GM06990 (cell line): ENCODE results near the gene DNAL4.

ENCODE experiments used
- DNase-seq: peaks from one replicate; pipeline ENCODE4 v3.0.0-alpha.2; 2011; ENCODE audit not compliant: insufficient read length; ENCODE audit errors: extremely low read depth
- H3K27me3 ChIP-seq: replicated peaks from 2 replicates; pipeline ENCODE4 v1.6.0; 2011; ENCODE audit warnings: low read length; ENCODE audit not compliant: control insufficient read depth, insufficient read depth
- H3K36me3 ChIP-seq: 2 replicates; pipeline ENCODE4 v1.5.1; 2011; ENCODE audit warnings: low read length; ENCODE audit not compliant: control insufficient read depth, insufficient read depth
- H3K4me3 ChIP-seq: replicated peaks from 2 replicates; pipeline ENCODE4 v1.5.1; 2011; ENCODE audit warnings: low read depth, mild to moderate bottlenecking, control low read depth, low read length
- CTCF ChIP-seq: IDR thresholded peaks from 2 replicates; pipeline ENCODE4 v1.5.1; 2011; ENCODE audit warnings: low read length, control low read depth, mild to moderate bottlenecking, inconsistent platforms; ENCODE audit not compliant: insufficient read depth, poor library complexity, severe bottlenecking

Gene DNAL4

DNA sequence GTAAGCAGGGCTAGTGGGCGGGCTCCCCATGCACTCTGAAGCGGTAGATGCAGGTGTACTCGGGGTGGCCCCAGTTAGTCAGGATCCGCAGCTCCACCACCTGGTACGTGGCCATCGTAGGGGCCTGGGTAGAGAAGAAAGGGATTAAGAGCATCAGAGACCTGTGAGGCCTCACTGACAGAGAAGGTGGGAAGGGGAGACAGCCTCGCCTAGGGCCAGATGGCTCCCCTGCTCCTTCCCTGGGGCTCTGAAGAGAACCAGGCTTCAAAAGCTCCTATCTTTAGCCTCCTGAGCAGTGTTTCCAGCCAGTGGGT is 57.7 kb downstream of the DNAL4 start:
- no peak for TF ChIP-seq CTCF
- no peak overlapping the region for H3K4me3 ChIP-seq
- H3K27me3 ChIP-seq: no peaks in the 10 kb centered on the region
- H3K36me3 ChIP-seq: peaks cover 63% of the 10 kb centered on the region
- no peak for DNase-seq

DNA sequence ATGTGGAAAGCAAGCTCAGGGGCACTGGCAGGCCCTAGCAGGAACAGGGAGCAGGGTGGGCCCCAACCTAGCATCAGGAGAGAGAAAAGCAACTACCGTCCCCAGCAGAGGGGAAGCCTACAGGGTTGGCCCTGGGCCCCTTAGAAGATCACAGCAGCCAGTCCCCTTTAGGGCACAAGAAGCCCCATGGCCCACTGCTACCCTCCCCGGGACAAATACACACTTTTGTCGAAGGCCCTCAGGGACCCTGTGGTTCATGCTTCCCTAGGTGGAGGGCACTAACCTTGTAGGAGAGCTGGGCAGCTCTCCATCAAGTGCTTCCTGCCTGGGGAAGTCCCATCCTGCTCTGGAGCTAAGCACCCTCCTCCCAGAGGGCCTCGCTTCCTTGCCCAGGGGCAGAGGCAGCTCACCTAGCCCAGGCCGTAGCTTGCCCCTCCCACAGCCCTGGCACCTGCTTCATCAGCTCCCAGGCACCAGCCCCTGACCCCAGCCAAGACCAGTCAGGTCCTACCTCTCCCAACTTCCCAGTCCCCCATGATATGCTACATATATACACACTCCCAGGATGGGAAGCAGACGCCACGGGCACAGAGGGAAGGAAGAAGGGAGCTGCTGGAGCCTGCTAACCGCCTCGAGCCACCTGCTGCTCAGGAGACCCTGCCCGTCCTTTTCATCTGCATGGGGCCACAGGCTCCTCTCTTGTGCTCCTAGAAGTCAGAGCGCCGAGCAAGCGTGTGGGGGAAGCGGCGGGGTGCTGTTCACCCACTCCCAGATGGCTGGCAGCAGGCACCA is 58.3 kb downstream of the DNAL4 start:
- Histone ChIP-seq H3K4me3 (no peak overlapping the region), H3K36me3 (peaks cover 63% of the 10 kb centered on the region), H3K27me3 (no peaks in the 10 kb centered on the region)
- DNase-seq: no peak
- no peak for TF ChIP-seq CTCF

GRCh38 chr22:38735126-38735464 is 58.8 kb downstream of the DNAL4 start:
- Histone ChIP-seq H3K4me3 (no peak overlapping the region), H3K27me3 (no peaks in the 10 kb centered on the region), H3K36me3 (peaks cover 62% of the 10 kb centered on the region)
- DNase-seq: no peak
- TF ChIP-seq CTCF: no peak

GRCh38 chr22:38734421-38735100 is 59.4 kb downstream of the DNAL4 start:
- H3K27me3 ChIP-seq: no peaks in the 10 kb centered on the region
- H3K4me3 ChIP-seq: no peak overlapping the region
- no peak for TF ChIP-seq CTCF
- DNase-seq: no peak
- H3K36me3 ChIP-seq: peaks cover 61% of the 10 kb centered on the region

GRCh38 chr22:38733724-38734381 is 60.1 kb downstream of the DNAL4 start:
- no peaks in the 10 kb centered on the region for H3K27me3 ChIP-seq

More at GRCh38 chr22:38733724-38734381, 60.1 kb downstream of the DNAL4 start:
- peaks cover 61% of the 10 kb centered on the region for H3K36me3 ChIP-seq
- H3K4me3 ChIP-seq: no peak overlapping the region
- TF ChIP-seq CTCF: no peak
- DNase-seq: no peak
